Stimulated activated effector memory CD8-positive, alpha-beta T cell treated with anti-CD3 and anti-CD28 coated beads, Interleukin-12 subunit alpha, Interleukin-12 subunit beta, amount 100 ng/mL, for 72 hours (primary cell): Measurements from ENCODE around the gene TMEM255B.
"Not testable (repeated sequence)": the region's sequence is repeated elsewhere in the genome, so short reads cannot be mapped to it uniquely, and the experiment has no call there.

Experiments used
- ATAC-seq: fragments of 150-1000 bp; cut with Tn5 transposase; 2 replicates; pipeline ENCODE4 v1.10.0; 2021
- DNase-seq, 2 donors: peaks; one replicate each; pipeline ENCODE4 v3.0.0; 2021 to 2022; ENCODE audit warnings: low spot score in 2 of 2
- H3K27ac Mint-ChIP-seq: one replicate; pipeline ENCODE4 v1.8.0; 2022; ENCODE audit warnings: mild to moderate bottlenecking, mixed read lengths
- H3K36me3 Mint-ChIP-seq: one replicate; pipeline ENCODE4 v1.8.0; 2022; ENCODE audit warnings: mild to moderate bottlenecking, mixed read lengths
- H3K4me1 Mint-ChIP-seq: one replicate; pipeline ENCODE4 v1.8.0; 2022; ENCODE audit warnings: mixed read lengths
- H3K4me3 Mint-ChIP-seq: one replicate; pipeline ENCODE4 v1.8.0; 2022; ENCODE audit warnings: mild to moderate bottlenecking, mixed read lengths
- H3K9me3 Mint-ChIP-seq: one replicate; pipeline ENCODE4 v1.8.0; 2022; ENCODE audit warnings: mixed read lengths

The TMEM255B gene

DNA sequence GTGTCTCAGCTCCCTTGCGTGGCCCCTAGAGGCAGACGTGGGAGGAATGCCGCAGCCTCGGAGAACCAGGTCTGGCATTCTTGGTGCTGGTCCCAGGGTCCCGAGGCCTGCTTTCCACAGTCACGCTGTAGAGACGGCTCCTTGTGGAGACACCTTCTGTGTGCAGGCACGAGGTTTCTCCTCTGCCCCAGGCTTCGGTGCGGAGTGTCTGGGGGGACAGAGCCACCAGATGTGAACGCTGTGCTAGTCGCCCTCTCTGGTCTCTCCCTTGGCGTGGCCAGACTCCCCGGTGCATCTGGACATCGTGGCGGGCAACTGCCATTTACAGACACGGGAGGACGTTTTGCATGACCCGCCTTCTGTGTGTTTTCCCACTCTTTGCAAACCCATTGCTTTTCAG is 7.5 kb upstream of the TMEM255B start:
- peaks cover 6% of the 10 kb centered on the region for H3K4me1 Mint-ChIP-seq
- ATAC-seq (no peak), DNase-seq (no peak)
- no peaks in the 10 kb centered on the region for H3K36me3 Mint-ChIP-seq
- no peak overlapping the region for H3K27ac Mint-ChIP-seq
- H3K4me3 Mint-ChIP-seq, result no peak overlapping the region
- H3K9me3 Mint-ChIP-seq, result no peaks in the 10 kb centered on the region

DNA sequence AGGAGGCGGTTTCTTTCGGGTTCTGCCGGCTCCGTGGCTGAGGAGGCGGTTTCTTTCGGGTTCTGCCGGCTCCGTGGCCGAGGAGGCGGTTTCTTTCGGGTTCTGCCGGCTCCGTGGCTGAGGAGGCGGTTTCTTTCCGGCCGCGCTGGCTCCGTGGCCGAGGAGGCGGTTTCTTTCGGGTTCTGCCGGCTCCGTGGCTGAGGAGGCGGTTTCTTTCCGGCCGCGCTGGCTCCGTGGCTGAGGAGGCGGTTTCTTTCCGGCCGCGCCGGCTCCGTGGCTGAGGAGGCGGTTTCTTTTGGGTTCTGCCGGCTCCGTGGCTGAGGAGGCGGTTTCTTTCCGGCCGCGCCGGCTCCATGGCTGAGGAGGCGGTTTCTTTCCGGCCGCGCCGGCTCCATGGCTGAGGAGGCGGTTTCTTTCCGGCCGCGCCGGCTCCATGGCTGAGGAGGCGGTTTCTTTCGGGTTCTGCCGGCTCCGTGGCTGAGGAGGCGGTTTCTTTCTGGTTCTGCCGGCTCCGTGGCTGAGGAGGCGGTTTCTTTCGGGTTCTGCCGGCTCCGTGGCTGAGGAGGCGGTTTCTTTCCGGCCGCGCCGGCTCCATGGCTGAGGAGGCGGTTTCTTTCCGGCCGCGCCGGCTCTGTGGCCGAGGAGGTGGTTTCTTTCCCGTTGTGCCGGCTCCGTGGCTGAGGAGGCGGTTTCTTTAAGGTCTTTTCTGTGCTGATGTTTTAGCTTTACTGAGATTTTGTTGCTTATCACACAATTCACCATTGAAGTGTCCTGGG is 6.6 kb upstream of the TMEM255B start:
- H3K9me3 Mint-ChIP-seq, result not testable (repeated sequence)

DNA sequence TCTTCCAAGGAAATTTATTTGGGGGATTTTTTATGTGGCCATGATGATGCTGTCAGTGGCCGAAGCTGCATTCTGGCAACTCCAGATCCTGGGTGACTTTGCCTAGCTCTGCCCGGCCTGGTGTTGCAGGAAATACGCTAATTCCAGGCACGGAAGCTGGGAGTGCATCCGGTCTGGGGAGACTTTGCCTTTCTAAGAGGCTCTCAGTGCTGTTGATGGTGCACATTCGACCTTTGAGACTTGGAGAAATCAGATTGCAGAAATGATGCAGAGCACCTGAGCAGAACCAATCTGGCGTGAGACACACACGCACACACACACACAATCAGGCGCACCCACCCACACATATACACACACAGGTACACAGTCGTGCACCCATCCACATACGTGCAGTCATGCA is 5.9 kb upstream of the TMEM255B start:
- Mint-ChIP-seq H3K4me1 (peaks cover 12% of the 10 kb centered on the region), H3K4me3 (no peak overlapping the region), H3K36me3 (no peaks in the 10 kb centered on the region), H3K27ac (no peak overlapping the region), H3K9me3 (no peaks in the 10 kb centered on the region)
- no peak for ATAC-seq
- no peak for DNase-seq

More for the DNA sequence above, 6.6 kb upstream of the TMEM255B start:
- ATAC-seq, H3K27ac Mint-ChIP-seq, H3K4me3 Mint-ChIP-seq, H3K36me3 Mint-ChIP-seq, DNase-seq: not testable (repeated sequence)
- peaks cover 12% of the 10 kb centered on the region for H3K4me1 Mint-ChIP-seq

DNA sequence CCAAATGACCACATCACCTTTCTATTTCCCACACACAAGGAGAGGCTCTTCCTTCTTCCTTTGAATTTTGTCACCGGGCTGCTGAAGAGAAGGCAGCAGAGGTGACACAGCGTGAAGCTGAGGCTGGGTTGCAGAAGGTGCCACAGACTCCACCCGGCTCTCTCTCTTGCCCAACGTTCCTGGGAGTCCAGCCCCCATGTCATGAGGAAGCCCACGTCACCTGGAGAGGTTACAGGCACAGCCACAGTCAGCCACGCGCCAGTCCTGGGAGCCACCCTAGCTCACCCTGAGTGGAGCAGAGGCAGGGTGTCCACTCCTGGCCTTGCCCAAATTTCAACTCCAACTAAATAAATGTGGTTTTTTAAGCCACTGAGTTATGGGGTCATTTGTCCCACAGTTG is 4.8 kb upstream of the TMEM255B start:
- H3K9me3 Mint-ChIP-seq, result no peaks in the 10 kb centered on the region
- DNase-seq (no peak), ATAC-seq (no peak)
- peaks cover 19% of the 10 kb centered on the region for H3K4me1 Mint-ChIP-seq
- no peaks in the 10 kb centered on the region for H3K36me3 Mint-ChIP-seq
- no peak overlapping the region for H3K4me3 Mint-ChIP-seq
- no peak overlapping the region for H3K27ac Mint-ChIP-seq

DNA sequence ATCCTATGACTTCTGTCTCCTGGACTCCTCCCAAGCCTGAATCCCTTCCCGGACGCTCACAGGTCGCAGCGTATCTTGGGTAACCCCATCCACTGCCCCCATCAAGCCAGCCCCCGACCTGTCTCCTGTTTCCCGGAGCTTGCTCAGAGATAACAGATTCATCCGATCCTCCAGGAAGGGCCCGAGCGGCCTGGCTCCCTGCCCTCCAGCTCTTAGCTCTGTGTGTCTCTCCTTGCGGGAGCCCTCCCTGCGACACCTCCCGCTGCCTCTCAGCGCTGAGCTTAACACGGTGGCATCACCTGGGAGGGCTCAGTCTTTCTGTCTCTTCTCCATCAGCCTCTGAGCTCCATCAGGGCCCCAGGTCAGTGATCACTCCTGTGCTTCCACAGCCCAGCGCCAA is 4.3 kb upstream of the TMEM255B start:
- DNase-seq (no peak), ATAC-seq (no peak)
- Mint-ChIP-seq H3K9me3 (no peaks in the 10 kb centered on the region), H3K36me3 (no peaks in the 10 kb centered on the region), H3K4me3 (no peak overlapping the region), H3K4me1 (peaks cover 24% of the 10 kb centered on the region), H3K27ac (peak overlapping the region; percentile 26)

DNA sequence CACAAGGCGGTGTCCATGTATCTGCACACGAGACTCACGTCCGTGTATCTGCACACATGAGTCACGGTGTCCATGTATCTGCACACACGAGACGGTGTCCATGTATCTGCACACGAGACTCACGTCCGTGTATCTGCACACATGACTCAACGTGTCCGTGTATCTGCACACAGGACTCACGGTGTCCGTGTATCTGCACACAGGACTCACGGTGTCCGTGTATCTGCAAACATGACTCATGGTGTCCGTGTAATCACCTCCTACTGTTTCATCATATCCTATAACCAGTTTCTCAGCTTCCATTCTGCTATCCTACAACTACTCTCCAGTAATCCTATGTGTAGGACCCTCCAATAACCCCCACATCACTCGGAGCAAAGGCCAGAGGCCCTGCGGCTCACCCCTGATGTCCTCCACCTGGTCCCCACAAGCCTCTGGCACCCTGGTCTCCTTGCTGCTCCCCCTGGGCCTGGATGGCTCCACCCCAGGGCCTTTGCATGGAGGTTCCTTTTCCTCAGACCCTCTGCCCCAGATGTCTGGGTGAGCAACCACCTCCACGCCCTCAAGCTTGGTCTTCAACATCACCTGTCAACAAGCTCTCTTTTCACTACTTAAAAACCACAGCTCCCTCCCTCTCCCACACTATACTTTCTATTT is 2.5 kb upstream of the TMEM255B start:
- DNase-seq (no peak), ATAC-seq (no peak)
- Mint-ChIP-seq H3K9me3 (no peaks in the 10 kb centered on the region), H3K4me1 (peaks cover 20% of the 10 kb centered on the region), H3K4me3 (no peak overlapping the region), H3K36me3 (no peaks in the 10 kb centered on the region), H3K27ac (no peak overlapping the region)

DNA sequence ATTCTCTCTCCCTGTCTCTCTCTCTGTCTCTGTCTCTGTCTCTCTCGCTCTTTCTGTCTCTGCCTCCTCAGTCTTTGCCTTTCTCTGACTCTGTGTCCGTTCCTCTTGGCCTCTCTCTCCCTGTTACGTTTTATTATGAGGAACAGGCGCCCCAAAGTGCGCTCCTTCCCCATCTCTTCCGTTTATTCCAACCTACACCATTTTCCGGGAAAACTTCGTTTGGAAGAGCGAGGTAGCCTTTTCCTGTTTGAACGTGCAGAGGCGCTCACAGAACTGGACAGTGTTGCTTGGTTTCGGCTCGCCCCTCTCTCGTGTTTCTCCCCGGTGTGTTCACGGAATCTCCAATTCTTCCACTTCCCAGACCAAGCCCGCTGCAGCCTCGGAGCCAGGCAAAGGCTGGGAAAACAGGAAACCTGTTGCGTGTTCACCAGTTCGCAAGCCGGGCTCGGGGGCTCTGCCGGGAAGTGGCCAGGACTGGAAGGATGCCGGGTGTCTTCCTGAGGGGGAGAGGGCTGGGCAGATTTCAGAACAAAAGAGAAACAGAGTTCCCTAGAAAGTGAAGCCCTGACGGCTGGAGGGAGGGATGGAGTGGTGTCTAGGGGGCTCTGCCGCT is 605 bp downstream of the TMEM255B start:
- Mint-ChIP-seq H3K4me3 (peak overlapping the region; percentile 77), H3K4me1 (peaks cover 20% of the 10 kb centered on the region), H3K36me3 (no peaks in the 10 kb centered on the region), H3K27ac (no peak overlapping the region), H3K9me3 (no peaks in the 10 kb centered on the region)
- DNase-seq, result no peak
- ATAC-seq, result no peak

DNA sequence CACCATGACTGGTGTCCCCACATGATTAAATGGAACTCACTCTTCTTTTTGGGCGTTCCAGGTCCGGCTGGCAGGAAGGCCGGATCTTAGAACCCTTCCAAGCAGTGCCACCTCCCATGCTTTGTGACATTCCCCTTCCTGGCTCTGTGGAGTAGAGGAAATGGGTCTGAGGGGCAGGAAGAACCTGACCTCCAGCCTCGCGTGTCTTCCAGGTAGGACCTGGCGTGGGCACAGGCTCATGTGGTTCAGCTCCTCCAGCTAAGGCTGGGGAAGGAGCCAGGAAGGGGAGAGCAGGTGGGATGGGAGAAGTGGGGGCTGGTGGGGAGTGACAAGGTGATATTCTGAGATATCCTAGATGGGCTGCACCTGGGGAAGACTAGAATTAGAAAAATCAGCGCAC is 2.1 kb downstream of the TMEM255B start:
- no peak for ATAC-seq
- Mint-ChIP-seq H3K4me1 (peaks cover 20% of the 10 kb centered on the region), H3K9me3 (no peaks in the 10 kb centered on the region)

DNA sequence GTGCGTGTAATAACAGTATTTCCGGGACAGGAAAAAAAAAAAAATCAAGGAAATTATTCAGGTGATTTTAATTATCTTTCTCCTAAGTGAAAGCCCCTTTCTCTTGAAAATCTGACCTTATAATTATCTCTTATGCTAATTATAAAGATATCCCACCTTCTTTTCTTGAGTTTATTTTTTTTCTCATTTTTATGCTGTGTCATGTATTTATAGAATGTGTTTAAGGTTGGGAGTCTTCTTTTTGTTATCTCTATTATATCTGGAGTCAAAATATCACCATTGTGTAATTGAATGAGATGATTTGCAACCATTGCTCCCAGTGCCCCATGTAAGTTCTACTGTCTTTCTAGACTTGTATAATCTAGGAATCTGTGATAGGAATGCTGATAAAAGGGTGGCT is 3.0 kb downstream of the TMEM255B start:
- ATAC-seq, result no peak
- DNase-seq, result no peak
- Mint-ChIP-seq H3K4me1 (peaks cover 16% of the 10 kb centered on the region), H3K4me3 (no peak overlapping the region), H3K9me3 (no peaks in the 10 kb centered on the region), H3K36me3 (no peaks in the 10 kb centered on the region), H3K27ac (no peak overlapping the region)

More for the DNA sequence above, 2.1 kb downstream of the TMEM255B start:
- DNase-seq, result no peak
- Mint-ChIP-seq H3K36me3 (no peaks in the 10 kb centered on the region), H3K27ac (no peak overlapping the region), H3K4me3 (no peak overlapping the region)

DNA sequence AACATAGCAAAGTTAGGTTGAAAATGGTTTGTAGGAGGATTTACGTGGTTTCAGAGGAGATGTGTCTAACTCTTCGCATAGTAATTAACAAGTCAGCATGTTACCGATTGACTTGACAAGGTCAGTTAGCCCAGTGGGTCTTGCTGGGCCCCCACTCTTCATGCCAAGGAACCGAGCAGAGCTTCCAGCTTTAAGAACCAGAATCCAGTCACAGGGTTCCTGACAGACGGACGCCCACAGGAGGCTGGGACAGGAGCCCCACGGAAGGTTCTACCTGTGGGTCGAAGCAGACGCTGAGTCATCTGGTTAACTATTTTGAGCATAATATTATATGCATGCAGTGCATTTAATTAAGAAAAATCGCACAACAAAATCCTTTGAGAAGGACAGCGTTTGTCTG is 3.5 kb downstream of the TMEM255B start:
- Mint-ChIP-seq H3K4me3 (no peak overlapping the region), H3K9me3 (no peaks in the 10 kb centered on the region), H3K27ac (no peak overlapping the region), H3K36me3 (no peaks in the 10 kb centered on the region), H3K4me1 (peaks cover 14% of the 10 kb centered on the region)
- no peak for DNase-seq
- no peak for ATAC-seq

DNA sequence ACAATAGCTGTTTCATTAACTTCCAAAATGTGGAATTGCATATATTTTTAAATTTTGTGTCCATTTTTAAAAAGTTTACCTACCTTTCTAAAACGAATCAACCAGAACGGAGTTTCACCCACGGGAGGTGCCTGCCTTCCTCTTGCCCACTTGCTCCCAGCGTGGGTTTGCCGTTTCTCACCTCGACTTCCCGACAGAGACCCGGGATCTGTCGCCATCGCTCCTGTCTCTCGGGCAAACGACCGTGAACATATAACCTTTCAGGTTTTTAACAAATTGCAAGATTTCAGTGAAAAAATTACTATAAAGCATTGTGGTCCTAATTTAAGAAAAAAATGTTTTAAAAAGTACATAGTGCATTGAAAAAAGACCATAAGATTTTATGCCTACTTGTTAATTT is 4.2 kb downstream of the TMEM255B start:
- H3K36me3 Mint-ChIP-seq, result no peaks in the 10 kb centered on the region
- peaks cover 13% of the 10 kb centered on the region for H3K4me1 Mint-ChIP-seq
- no peak overlapping the region for H3K4me3 Mint-ChIP-seq
- H3K9me3 Mint-ChIP-seq, result no peaks in the 10 kb centered on the region
- no peak for DNase-seq
- ATAC-seq, result no peak
- no peak overlapping the region for H3K27ac Mint-ChIP-seq

DNA sequence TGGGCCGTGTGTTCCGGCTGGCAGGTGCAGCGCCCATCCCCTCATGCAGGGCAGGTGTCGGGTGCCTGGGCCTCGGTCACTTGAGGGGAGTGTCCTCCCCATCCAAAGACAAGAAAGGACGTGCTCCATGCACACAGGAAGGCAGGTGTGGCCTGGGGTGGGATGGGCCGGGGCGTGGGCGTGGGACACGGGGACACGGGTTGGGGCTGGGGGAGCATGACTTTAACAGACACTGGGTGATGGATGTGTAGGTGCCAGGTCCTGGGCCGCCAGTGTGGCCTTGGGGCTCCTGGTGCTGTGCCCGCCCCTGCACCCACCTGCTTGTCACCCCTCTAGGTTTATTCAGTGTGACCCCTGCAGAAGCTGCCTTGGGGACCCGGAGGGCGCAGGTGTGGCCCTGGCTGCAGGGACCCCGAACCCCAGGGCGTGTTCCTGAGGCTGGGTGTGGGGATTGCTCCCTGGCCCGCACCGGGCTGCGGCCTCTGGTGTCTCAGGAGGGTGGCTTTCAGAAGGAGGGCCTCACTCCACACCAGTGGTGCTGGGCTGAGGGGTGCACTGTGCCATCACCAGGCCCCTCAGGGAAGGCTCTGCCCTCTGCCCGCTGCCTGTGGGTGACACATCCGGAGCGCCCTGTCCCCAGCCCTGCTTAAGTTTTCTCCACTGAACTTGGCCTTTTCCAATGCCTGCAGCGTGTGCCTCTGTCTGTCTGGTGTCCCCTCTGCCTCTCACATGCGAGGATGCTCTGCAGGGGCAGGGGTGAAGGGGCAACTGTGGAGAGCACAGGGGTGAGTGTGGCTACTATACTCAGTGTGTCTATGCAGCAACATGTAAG is 5.2 kb downstream of the TMEM255B start:
- Mint-ChIP-seq H3K4me3 (no peak overlapping the region), H3K36me3 (no peaks in the 10 kb centered on the region), H3K27ac (no peak overlapping the region), H3K9me3 (no peaks in the 10 kb centered on the region), H3K4me1 (peaks cover 7% of the 10 kb centered on the region)
- ATAC-seq, result peak; percentile 40
- DNase-seq, result no peak

DNA sequence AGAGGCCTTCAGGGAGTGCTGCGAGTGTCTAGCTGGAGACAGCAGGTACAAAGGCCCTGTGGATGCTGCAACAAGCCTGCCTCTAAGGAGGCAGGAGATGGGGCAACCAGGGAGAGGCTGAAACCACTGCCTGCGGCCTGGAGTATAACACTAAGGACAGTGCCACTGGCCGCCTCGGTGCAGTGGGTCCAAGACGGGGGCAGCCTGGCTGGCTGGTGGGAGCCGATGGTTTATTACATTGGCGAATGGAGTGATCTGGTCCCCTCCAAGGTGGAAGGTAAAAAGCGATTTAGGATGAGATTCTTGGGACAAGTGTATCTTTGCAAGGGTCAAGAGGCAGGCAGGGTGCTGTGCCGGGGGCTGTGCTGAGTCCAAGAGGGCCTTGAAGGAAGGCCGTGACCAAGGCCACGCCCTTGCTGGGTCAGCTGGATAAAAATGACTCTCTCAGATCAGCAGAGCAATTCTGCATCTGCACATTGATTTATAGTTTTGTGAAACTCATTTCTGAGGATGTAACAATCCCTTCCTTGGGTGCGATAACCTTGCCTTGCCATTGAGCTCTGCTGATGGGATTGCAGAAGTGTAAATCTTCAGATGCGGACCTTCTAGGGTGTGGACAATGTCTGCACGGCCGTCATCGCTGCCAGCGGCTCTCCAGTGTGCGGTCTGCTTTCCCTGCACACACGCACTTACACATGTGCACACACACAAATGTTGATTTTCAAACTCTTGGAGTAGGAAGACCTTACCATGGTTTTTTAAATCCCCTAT is 6.0 kb downstream of the TMEM255B start:
- H3K9me3 Mint-ChIP-seq, result no peaks in the 10 kb centered on the region
- no peak for DNase-seq
- no peaks in the 10 kb centered on the region for H3K4me1 Mint-ChIP-seq
- H3K27ac Mint-ChIP-seq, result no peak overlapping the region
- ATAC-seq, result no peak
- no peaks in the 10 kb centered on the region for H3K36me3 Mint-ChIP-seq
- no peak overlapping the region for H3K4me3 Mint-ChIP-seq

DNA sequence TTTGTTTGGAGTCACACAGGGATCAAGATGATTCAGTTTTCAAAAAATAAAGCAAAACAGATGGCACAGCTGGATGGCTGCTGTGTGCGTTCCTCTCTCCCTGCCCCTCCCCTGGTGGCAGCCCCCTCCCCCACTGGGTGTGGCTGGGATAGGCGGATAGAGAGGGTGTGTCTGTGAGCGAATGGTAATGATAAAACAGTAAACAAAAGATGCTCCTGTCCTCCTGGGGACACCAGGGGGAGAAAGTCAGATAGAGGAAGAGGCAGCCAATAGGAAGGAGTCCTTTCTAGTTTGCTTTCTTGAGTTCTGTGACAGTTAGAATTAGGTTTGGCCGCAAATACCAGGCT is 6.5 kb downstream of the TMEM255B start:
- Mint-ChIP-seq H3K4me3 (no peak overlapping the region), H3K9me3 (no peaks in the 10 kb centered on the region), H3K27ac (no peak overlapping the region), H3K4me1 (no peaks in the 10 kb centered on the region), H3K36me3 (no peaks in the 10 kb centered on the region)
- ATAC-seq (no peak), DNase-seq (no peak)
